Stromal cell of bone marrow (primary cell): ENCODE measurements around the gene SEC22A.
A peak's percentile ranks its signal among the peaks of the same experiment; 100 is the strongest.

Experiments used
- DNase-seq: peaks from one replicate; pipeline ENCODE4 v3.0.0-alpha.2; 2012; ENCODE audit warnings: low read depth

Gene SEC22A

GRCh38 chr3:123201557-123202427 is at the start of gene SEC22A:
TSS of gene SEC22A (plus strand) at chr3:123201943. CDS start at chr3:123209218, 7,275 bp downstream.
- peak; percentile 79 for DNase-seq

GRCh38 chr3:123152687-123153086 is 49.1 kb upstream of the SEC22A start:
- DNase-seq: no peak

- no peak for DNase-seq
Observed at GRCh38 chr3:123153125-123154019, 48.4 kb upstream of the SEC22A start.

- DNase-seq: no peak
Observed at GRCh38 chr3:123154020-123154985, 47.4 kb upstream of the SEC22A start.

GRCh38 chr3:123155471-123156011 is 46.2 kb upstream of the SEC22A start:
- DNase-seq: no peak

- no peak for DNase-seq
Observed at GRCh38 chr3:123156276-123156995, 45.3 kb upstream of the SEC22A start.

- no peak for DNase-seq
Observed at GRCh38 chr3:123157209-123157597, 44.5 kb upstream of the SEC22A start.

- no peak for DNase-seq
Observed at GRCh38 chr3:123157598-123158287, 44.0 kb upstream of the SEC22A start.

GRCh38 chr3:123158330-123158729 is 43.4 kb upstream of the SEC22A start:
- DNase-seq: no peak

GRCh38 chr3:123158899-123159390 is 42.8 kb upstream of the SEC22A start:
- no peak for DNase-seq

- DNase-seq: peak; percentile 13
Observed at GRCh38 chr3:123159926-123160635, 41.7 kb upstream of the SEC22A start.

GRCh38 chr3:123161167-123161566 is 40.6 kb upstream of the SEC22A start:
- DNase-seq: no peak

- DNase-seq: no peak
Observed at GRCh38 chr3:123163141-123163540, 38.6 kb upstream of the SEC22A start.

- DNase-seq: no peak
Observed at GRCh38 chr3:123165163-123165562, 36.6 kb upstream of the SEC22A start.

GRCh38 chr3:123167686-123168085 is 34.1 kb upstream of the SEC22A start:
- DNase-seq: no peak

GRCh38 chr3:123168122-123168521 is 33.6 kb upstream of the SEC22A start:
- no peak for DNase-seq

- DNase-seq: no peak
Observed at GRCh38 chr3:123168605-123169004, 33.1 kb upstream of the SEC22A start.

- no peak for DNase-seq
Observed at GRCh38 chr3:123169492-123169929, 32.2 kb upstream of the SEC22A start.

GRCh38 chr3:123169930-123170329 is 31.8 kb upstream of the SEC22A start:
- DNase-seq: no peak
